DOHH2 (cell line): ENCODE data around the gene ZNF93.

Source experiments
- H3F3A ChIP-seq: fragments of 200-600 bp; sonication (generic), shearing (Covaris generic); 2 replicates; pipeline ENCODE4 v1.6.0; 2016; ENCODE audit warnings: antibody characterized with exemption, mild to moderate bottlenecking; ENCODE audit not compliant: control insufficient read depth, insufficient read depth
- H3K27ac ChIP-seq: fragments of 200-600 bp; sonication (generic); 2 replicates; pipeline ENCODE4 v1.5.1; 2014; ENCODE audit warnings: low read depth, mild to moderate bottlenecking, low read length, moderate library complexity
- H3K27me3 ChIP-seq: fragments of 200-600 bp; sonication (generic); 2 replicates; pipeline ENCODE4 v1.6.1; 2014; ENCODE audit warnings: mild to moderate bottlenecking, low read length, mixed read lengths; ENCODE audit not compliant: control insufficient read depth
- H3K36me3 ChIP-seq: fragments of 200-600 bp; sonication (generic); 2 replicates; pipeline ENCODE4 v1.6.1; 2014; ENCODE audit warnings: mild to moderate bottlenecking, low read length, moderate library complexity, mixed read lengths; ENCODE audit not compliant: control insufficient read depth
- H3K4me1 ChIP-seq: fragments of 200-600 bp; sonication (generic); 2 replicates; pipeline ENCODE4 v1.6.1; 2014; ENCODE audit warnings: mild to moderate bottlenecking, low read length, mixed read lengths; ENCODE audit not compliant: control insufficient read depth
- H3K4me2 ChIP-seq: fragments of 200-600 bp; sonication (generic); 2 replicates; pipeline ENCODE4 v1.6.0; 2014; ENCODE audit warnings: mild to moderate bottlenecking, low read length, moderate library complexity
- H3K4me3 ChIP-seq: fragments of 200-600 bp; sonication (generic); 2 replicates; pipeline ENCODE4 v1.5.1; 2014; ENCODE audit warnings: mild to moderate bottlenecking, low read length, mixed read lengths
- H3K79me2 ChIP-seq: fragments of 200-600 bp; sonication (generic); 2 replicates; pipeline ENCODE4 v1.6.1; 2014; ENCODE audit warnings: mild to moderate bottlenecking, low read length, mixed read lengths; ENCODE audit not compliant: control insufficient read depth
- H3K9me2 ChIP-seq: fragments of 200-600 bp; sonication (generic); replicated peaks from 2 replicates; pipeline ENCODE4 v1.6.1; 2014; ENCODE audit warnings: mild to moderate bottlenecking, low read length, mixed read lengths; ENCODE audit not compliant: control insufficient read depth
- H3K9me3 ChIP-seq: fragments of 200-600 bp; sonication (generic); 2 replicates; pipeline ENCODE4 v1.6.1; 2014; ENCODE audit warnings: antibody characterized with exemption, low read length, mixed read lengths; ENCODE audit not compliant: control insufficient read depth, insufficient read depth
- H4K20me1 ChIP-seq: fragments of 200-600 bp; sonication (generic); 2 replicates; pipeline ENCODE4 v1.6.0; 2014; ENCODE audit warnings: low read depth, mild to moderate bottlenecking, antibody characterized with exemption, low read length, moderate library complexity; ENCODE audit not compliant: control insufficient read depth, insufficient read depth
- EZH2phosphoT487 ChIP-seq: fragments of 200-600 bp; sonication (generic); IDR thresholded peaks from 2 replicates; pipeline ENCODE4 v1.6.1; 2017; ENCODE audit warnings: borderline replicate concordance, mild to moderate bottlenecking, antibody characterized with exemption, low read length, moderate library complexity, mixed read lengths
- TF ChIP-seq, protein P1 (sequence below): fragments of 200-600 bp; sonication (generic); IDR thresholded peaks from one replicate; pipeline ENCODE4 v1.5.1; 2014; ENCODE audit warnings: antibody characterized with exemption, mild to moderate bottlenecking, low read depth, low read length; ENCODE audit not compliant: poor library complexity, severe bottlenecking

Gene ZNF93

DNA sequence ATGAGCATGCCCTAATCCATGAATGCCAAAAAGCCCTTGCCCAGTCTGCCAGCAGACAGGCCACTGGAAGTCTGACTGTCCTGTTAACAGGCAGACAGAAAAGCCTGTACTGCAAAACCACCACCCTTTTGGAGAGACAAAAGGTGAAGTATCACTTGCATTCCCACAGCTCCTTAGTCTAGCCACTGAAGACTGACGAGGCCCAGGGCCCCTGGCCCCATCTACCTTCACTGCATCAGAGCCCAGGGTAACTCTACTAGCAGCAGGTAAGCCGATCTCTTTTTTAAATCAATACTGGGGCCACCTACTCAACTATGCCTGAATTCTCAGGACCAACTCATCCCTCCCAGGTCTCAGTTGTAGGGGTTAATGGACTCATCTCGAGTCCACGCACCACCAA, 45.5 kb downstream of the ZNF93 start:
- Histone ChIP-seq H3F3A (no peaks in the 10 kb centered on the region), H3K4me1 (no peaks in the 10 kb centered on the region), H3K27me3 (no peaks in the 10 kb centered on the region), H3K9me3 (peaks cover 17% of the 10 kb centered on the region; the same call in 1 of the 2 replicates), H3K36me3 (no peaks in the 10 kb centered on the region), H4K20me1 (no peaks in the 10 kb centered on the region), H3K79me2 (no peaks in the 10 kb centered on the region), H3K9me2 (no peaks in the 10 kb centered on the region), H3K4me3 (no peak overlapping the region), H3K27ac (no peak overlapping the region), H3K4me2 (no peak overlapping the region)
- TF ChIP-seq, protein P1, sequence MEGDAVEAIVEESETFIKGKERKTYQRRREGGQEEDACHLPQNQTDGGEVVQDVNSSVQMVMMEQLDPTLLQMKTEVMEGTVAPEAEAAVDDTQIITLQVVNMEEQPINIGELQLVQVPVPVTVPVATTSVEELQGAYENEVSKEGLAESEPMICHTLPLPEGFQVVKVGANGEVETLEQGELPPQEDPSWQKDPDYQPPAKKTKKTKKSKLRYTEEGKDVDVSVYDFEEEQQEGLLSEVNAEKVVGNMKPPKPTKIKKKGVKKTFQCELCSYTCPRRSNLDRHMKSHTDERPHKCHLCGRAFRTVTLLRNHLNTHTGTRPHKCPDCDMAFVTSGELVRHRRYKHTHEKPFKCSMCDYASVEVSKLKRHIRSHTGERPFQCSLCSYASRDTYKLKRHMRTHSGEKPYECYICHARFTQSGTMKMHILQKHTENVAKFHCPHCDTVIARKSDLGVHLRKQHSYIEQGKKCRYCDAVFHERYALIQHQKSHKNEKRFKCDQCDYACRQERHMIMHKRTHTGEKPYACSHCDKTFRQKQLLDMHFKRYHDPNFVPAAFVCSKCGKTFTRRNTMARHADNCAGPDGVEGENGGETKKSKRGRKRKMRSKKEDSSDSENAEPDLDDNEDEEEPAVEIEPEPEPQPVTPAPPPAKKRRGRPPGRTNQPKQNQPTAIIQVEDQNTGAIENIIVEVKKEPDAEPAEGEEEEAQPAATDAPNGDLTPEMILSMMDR = no peak
- no peak for TF ChIP-seq EZH2phosphoT487

DNA sequence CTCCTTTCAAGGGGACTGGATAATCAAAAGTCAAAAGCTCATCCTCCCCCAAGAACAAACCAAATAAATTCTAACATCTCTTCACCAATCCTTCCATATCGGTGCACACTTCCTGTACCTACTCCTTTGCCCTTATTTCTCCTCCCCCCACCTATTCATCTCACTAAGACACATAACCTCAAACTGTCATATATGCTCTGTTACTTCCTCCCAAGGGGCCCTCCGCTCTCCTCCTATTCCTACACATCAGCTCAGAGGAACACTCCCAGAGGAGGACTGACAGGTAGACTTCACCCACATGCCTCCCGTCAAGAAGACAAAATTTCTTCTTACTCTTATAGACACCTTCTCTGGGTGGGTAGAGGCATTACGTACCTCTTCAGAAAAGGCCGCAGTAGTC, 48.1 kb downstream of the ZNF93 start:
- H3K9me3 ChIP-seq = peaks cover 17% of the 10 kb centered on the region; the same call in 1 of the 2 replicates
- no peak overlapping the region for H3K27ac ChIP-seq
- H3K27me3 ChIP-seq = no peaks in the 10 kb centered on the region
- H3F3A ChIP-seq = no peaks in the 10 kb centered on the region
- no peaks in the 10 kb centered on the region for H3K79me2 ChIP-seq
- no peak overlapping the region for H3K4me2 ChIP-seq
- no peaks in the 10 kb centered on the region for H3K36me3 ChIP-seq
- H4K20me1 ChIP-seq = no peaks in the 10 kb centered on the region
- H3K9me2 ChIP-seq = no peaks in the 10 kb centered on the region
- no peak overlapping the region for H3K4me3 ChIP-seq
- no peaks in the 10 kb centered on the region for H3K4me1 ChIP-seq
- TF ChIP-seq EZH2phosphoT487 = no peak
- TF ChIP-seq, protein P1 = no peak

DNA sequence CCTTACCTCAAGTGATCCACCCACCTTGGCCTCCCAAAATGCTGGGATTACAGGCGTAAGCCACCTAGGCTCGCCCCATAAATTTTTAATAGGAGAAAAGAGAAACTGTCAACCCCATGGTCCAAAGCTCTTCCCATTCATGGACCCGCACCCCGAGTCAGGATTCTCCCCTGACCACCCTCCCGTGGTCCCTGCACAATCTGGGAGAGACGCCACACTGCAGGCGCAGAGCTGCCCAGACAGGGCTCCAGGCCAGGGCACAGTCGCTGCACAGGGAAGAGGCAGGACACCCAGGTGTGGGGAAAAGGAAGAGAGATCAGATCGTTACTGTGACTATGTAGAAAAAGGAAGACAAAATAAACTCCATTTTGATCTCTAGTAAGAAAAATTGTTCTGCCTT, 54.5 kb downstream of the ZNF93 start:
- no peak overlapping the region for H3K4me3 ChIP-seq
- no peaks in the 10 kb centered on the region for H3K27me3 ChIP-seq
- H3F3A ChIP-seq = no peaks in the 10 kb centered on the region
- H3K36me3 ChIP-seq = no peaks in the 10 kb centered on the region
- no peak overlapping the region for H3K4me2 ChIP-seq
- H3K79me2 ChIP-seq = no peaks in the 10 kb centered on the region
- no peaks in the 10 kb centered on the region; the same call in 1 of the 2 replicates for H3K9me3 ChIP-seq
- H3K27ac ChIP-seq = no peak overlapping the region
- H4K20me1 ChIP-seq = no peaks in the 10 kb centered on the region
- H3K9me2 ChIP-seq = no peaks in the 10 kb centered on the region
- no peaks in the 10 kb centered on the region; the same call in 1 of the 2 replicates for H3K4me1 ChIP-seq
- no peak for TF ChIP-seq EZH2phosphoT487
- TF ChIP-seq, protein P1 = no peak
